Stimulated activated CD4-positive, alpha-beta T cell treated with anti-CD3 and anti-CD28 coated beads, Interleukin-4, amount 100 ng/mL, for 4 hours (primary cell): ENCODE results near the gene PCDHGB7.
"Not testable (repeated sequence)": the region's sequence is repeated elsewhere in the genome, so short reads cannot be mapped to it uniquely, and the experiment has no call there.

Source experiments
- DNase-seq, 2 experiments: peaks; one replicate each; pipeline ENCODE4 v3.0.0-alpha.2; 2020

PCDHGB7 gene

GRCh38 chr5:141417494-141418172 lies at the start of gene PCDHGB7:
Gene PCDHGB7, plus strand, starts transcription at chr5:141417677. Its CDS starts 183 bp downstream, at chr5:141417860.
- DNase-seq = peak; percentile 26 to 42

- peak; percentile 8 to 15 for DNase-seq
These were observed 47.3 kb upstream of the PCDHGB7 start, which contains the start of gene PCDHGB3 for GRCh38 chr5:141369994-141370848. Gene PCDHGB3, plus strand, starts transcription at chr5:141370242. Its CDS starts 153 bp downstream, at chr5:141370395.

GRCh38 chr5:141371572-141372475 lies 45.7 kb upstream of the PCDHGB7 start:
- DNase-seq = no peak

GRCh38 chr5:141373673-141374317 lies 43.7 kb upstream of the PCDHGB7 start, which contains the start of gene PCDHGA6:
Gene PCDHGA6, plus strand, starts transcription at chr5:141373891. Its CDS starts 193 bp downstream, at chr5:141374084.
- DNase-seq = no peak

GRCh38 chr5:141374627-141375026 lies 42.9 kb upstream of the PCDHGB7 start:
- no peak for DNase-seq

- not testable (repeated sequence) for DNase-seq
These were observed 41.9 kb upstream of the PCDHGB7 start for GRCh38 chr5:141375444-141376155.

- no peak for DNase-seq
These were observed 34.8 kb upstream of the PCDHGB7 start, which contains the start of gene PCDHGA7 for GRCh38 chr5:141382469-141383294. Gene PCDHGA7, plus strand, starts transcription at chr5:141382742. Its CDS starts 158 bp downstream, at chr5:141382900.

- no peak for DNase-seq
These were observed 34.1 kb upstream of the PCDHGB7 start for GRCh38 chr5:141383345-141383744.

- no peak for DNase-seq
These were observed 32.8 kb upstream of the PCDHGB7 start for GRCh38 chr5:141384471-141385267.

- DNase-seq = peak in 1 of 2 experiments; percentile 16
These were observed 29.7 kb upstream of the PCDHGB7 start, which contains the start of gene PCDHGB4 for GRCh38 chr5:141387557-141388311. Gene PCDHGB4, plus strand, starts transcription at chr5:141387698. Its CDS starts 187 bp downstream, at chr5:141387885.

- DNase-seq = no peak
These were observed 28.8 kb upstream of the PCDHGB7 start for GRCh38 chr5:141388661-141389060.

GRCh38 chr5:141389153-141390042 lies 28.1 kb upstream of the PCDHGB7 start:
- DNase-seq = no peak

GRCh38 chr5:141392429-141393198 lies 24.9 kb upstream of the PCDHGB7 start, which contains the start of gene PCDHGA8:
Gene PCDHGA8, plus strand, starts transcription at chr5:141392633. Its CDS starts 181 bp downstream, at chr5:141392814.
- DNase-seq = no peak

- DNase-seq = no peak
These were observed 24.2 kb upstream of the PCDHGB7 start for GRCh38 chr5:141393267-141393666.

GRCh38 chr5:141394401-141395187 lies 22.9 kb upstream of the PCDHGB7 start:
- DNase-seq = not testable (repeated sequence)
